GM21786 (cell line): ENCODE data around the gene NCAM2.
A peak's percentile ranks its signal among the peaks of the same experiment; 100 is the strongest.
"Not testable (repeated sequence)": the region's sequence is repeated elsewhere in the genome, so short reads cannot be mapped to it uniquely, and the experiment has no call there.

Source experiments
- ATAC-seq: cut with Tn5 transposase; IDR thresholded peaks from one replicate; pipeline ENCODE4 v1.9.1; 2021; ENCODE audit not compliant: unreplicated experiment

The NCAM2 gene

GRCh38 chr21:21101911-21102310 lies 103.7 kb downstream of the NCAM2 start:
- ATAC-seq: no peak

- no peak for ATAC-seq
These were observed 104.7 kb downstream of the NCAM2 start for GRCh38 chr21:21102896-21103295.

GRCh38 chr21:21103692-21104091 lies 105.5 kb downstream of the NCAM2 start:
- no peak for ATAC-seq

- ATAC-seq: no peak
These were observed 111.5 kb downstream of the NCAM2 start for GRCh38 chr21:21109736-21110135.

- no peak for ATAC-seq
These were observed 113.2 kb downstream of the NCAM2 start for GRCh38 chr21:21111309-21111920.

GRCh38 chr21:21114461-21114860 lies 116.3 kb downstream of the NCAM2 start:
- no peak for ATAC-seq

- no peak for ATAC-seq
These were observed 120.9 kb downstream of the NCAM2 start for GRCh38 chr21:21119091-21119490.

GRCh38 chr21:21122680-21123079 lies 124.5 kb downstream of the NCAM2 start:
- no peak for ATAC-seq

- no peak for ATAC-seq
These were observed 134.2 kb downstream of the NCAM2 start for GRCh38 chr21:21132390-21132789.

- no peak for ATAC-seq
These were observed 139.8 kb downstream of the NCAM2 start for GRCh38 chr21:21137986-21138385.

GRCh38 chr21:21146587-21147373 lies 148.6 kb downstream of the NCAM2 start:
- ATAC-seq: no peak

GRCh38 chr21:21147374-21147745 lies 149.2 kb downstream of the NCAM2 start:
- ATAC-seq: no peak

- ATAC-seq: no peak
These were observed 149.8 kb downstream of the NCAM2 start for GRCh38 chr21:21148009-21148408.

- no peak for ATAC-seq
These were observed 150.3 kb downstream of the NCAM2 start for GRCh38 chr21:21148514-21148913.

GRCh38 chr21:21149445-21149844 lies 151.2 kb downstream of the NCAM2 start:
- ATAC-seq: not testable (repeated sequence)

- ATAC-seq: no peak
These were observed 153.0 kb downstream of the NCAM2 start for GRCh38 chr21:21151231-21151630.

- no peak for ATAC-seq
These were observed 158.2 kb downstream of the NCAM2 start for GRCh38 chr21:21156397-21156796.

- ATAC-seq: no peak
These were observed 158.7 kb downstream of the NCAM2 start for GRCh38 chr21:21156957-21157356.

GRCh38 chr21:21158376-21158918 lies 160.2 kb downstream of the NCAM2 start:
- no peak for ATAC-seq

GRCh38 chr21:21159253-21159899 lies 161.2 kb downstream of the NCAM2 start:
- no peak for ATAC-seq

GRCh38 chr21:21162786-21163185 lies 164.6 kb downstream of the NCAM2 start:
- ATAC-seq: no peak

- ATAC-seq: peak; percentile 53
These were observed 165.7 kb downstream of the NCAM2 start for GRCh38 chr21:21163904-21164303.
